Measurements from ENCODE around the gene PPHLN1.

Gene PPHLN1

DNA sequence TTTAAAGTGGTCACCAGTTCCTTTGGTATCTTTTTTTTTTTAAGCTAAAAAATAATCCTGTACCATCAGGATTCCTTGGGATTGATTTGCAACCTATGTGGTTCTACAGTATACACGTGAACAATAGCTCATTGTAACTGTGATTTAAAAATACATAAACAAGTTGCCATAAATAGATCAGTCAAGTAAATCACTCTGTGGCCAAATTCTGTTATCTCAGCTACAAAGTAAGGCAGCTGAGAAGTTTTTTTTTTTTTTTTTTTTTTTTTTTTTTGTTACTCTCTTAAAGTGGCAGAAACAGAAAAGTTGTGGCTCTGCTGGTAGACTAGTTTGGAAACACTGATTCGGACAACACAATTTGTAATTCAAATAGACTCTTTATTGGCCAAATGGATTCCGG, 159.0 kb downstream of the PPHLN1 start:
- no peak for DNase-seq

DNA sequence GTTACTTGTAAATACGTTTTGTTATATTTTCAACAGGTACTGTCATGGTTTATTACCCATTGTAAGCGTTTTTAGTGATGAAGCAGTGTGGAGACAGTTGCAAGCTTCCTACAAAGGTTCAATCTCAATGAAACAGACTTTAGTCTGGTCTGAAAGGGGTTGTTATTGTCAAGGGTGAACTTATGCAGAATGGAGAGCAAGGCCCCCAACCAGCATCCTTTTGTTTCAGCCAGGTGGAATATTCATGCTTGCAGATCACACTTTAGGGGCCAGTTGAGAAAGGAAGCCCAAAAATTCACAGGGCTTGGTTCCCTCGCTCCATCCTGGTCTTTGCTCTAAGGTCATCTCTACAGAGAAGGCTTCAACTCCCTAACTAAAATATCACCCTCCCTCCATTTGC, 159.9 kb downstream of the PPHLN1 start:
- DNase-seq: no peak

DNA sequence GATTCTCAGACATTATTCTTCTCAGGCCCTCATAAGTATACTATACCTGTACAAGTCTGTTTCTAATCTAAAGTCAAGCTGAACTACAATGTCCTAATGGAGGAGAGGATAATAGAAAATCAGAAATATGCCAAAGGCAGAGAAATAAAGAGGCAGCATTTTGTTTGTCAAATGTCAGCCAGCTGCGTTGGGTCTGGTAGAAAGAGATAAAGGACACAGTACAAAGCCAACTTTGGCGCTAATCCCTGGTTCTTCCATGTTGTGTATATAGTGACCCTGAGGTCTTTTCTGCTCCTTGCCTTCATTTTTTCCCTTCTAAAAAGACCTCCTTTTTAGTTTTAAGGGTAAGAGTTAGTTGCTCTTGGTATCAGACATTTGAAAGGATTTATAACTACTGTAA, 160.4 kb downstream of the PPHLN1 start:
- DNase-seq: no peak

DNA sequence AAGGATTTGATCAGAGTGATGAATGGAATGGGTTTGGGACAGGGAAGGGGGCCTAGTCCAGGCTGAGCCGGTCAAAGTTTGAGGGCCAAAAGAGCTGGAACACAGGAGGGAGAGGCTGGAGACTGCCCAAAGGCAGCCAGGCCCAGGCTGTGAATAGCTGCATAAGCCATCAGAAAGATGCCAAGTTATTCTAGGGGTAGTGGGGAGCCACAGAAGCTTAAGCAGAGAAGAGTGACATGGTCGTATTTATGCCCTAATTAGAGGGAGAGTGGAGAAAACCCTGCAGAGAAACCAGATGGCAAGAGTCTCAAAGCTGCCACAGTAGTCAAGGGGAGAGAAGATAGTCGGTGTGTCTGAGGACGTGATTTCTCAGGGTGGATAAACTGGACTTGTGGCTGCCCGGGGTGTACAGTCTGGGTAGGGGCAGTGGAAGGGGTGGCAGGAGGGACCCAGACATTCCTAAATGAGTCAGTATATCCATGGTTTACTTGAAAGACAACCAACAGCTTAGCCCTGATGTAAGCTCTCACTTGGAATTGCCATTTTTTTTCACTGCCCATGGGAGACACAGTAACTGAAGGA, 164.4 kb downstream of the PPHLN1 start:
- DNase-seq: no peak
